Activated gamma-delta T cell treated with Interleukin-2 at 50 U/mL for 16 hours (primary cell): ENCODE data around the gene OSBP.

Experiments used
- DNase-seq: peaks from one replicate; pipeline ENCODE4 v3.0.0-alpha.2; 2020

Gene OSBP

GRCh38 chr11:59607703-59608454 is 7.7 kb downstream of the OSBP start:
- no peak for DNase-seq

- no peak for DNase-seq
Measured at GRCh38 chr11:59602432-59602831, 13.1 kb downstream of the OSBP start.

DNA sequence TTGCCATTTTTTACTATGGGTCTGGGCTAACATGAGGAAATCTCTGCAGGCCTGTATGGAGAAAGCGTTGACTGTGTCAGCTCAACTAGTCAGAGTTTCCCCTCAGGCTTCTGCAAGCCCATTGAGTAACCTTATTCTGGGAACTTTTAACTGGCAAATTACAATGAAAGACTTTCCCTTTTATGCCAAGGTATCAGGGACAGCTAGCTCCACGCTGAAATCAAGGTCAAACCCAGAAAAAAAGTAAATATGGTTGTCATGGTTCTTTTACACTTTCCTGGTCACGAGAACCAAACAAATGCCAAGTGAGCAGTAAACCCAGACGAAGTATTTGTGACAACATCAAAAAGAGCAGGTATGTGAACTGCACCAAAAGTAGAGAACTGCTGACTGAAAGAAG is 13.8 kb downstream of the OSBP start:
- no peak for DNase-seq

GRCh38 chr11:59600636-59601035 is 14.9 kb downstream of the OSBP start:
- no peak for DNase-seq

DNA sequence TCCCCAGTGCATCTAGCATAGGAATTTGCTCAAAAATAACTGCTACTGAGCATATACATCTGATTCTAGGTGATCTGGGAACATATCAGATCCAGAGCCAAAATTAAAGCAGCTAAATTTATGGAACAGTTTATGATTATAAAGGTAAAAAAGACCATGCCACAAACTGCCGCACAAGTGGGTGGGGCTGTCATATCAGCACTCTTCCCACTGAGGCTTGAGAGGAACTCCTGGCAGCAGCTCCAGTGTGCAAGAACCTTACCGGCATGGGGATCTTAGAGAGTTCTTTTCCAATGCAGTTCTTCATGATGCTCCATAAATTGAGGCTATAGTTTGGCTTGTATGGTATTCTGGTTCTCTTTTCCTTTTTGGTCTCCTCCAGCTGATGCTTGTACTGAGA is 15.3 kb downstream of the OSBP start:
- DNase-seq: no peak

- DNase-seq: no peak
Measured at GRCh38 chr11:59598961-59599360, 16.6 kb downstream of the OSBP start.

- no peak for DNase-seq
Measured at GRCh38 chr11:59584294-59584693, 31.3 kb downstream of the OSBP start.

- DNase-seq: no peak
Measured at GRCh38 chr11:59582006-59582405, 33.6 kb downstream of the OSBP start.

DNA sequence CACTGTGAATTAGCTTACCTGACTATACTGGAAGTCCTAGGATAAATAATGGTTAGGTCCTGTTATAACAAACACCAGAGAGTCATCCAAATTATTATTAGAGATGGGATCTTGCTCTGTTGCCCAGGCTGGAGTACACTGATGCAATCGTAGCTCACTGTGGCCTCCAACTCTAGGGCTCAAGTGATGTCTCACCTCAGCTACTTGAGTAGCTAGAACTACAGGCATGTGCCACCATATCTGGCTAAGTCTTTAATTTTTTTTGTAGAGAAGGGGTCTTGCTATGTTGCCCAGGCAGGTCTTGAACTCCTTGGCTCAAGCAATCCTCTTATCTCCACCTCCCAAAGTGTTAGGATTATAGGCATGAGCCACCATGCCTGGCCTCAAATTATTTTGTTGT is 37.2 kb downstream of the OSBP start:
- no peak for DNase-seq

GRCh38 chr11:59575505-59575904 is 40.1 kb downstream of the OSBP start:
- no peak for DNase-seq

DNA sequence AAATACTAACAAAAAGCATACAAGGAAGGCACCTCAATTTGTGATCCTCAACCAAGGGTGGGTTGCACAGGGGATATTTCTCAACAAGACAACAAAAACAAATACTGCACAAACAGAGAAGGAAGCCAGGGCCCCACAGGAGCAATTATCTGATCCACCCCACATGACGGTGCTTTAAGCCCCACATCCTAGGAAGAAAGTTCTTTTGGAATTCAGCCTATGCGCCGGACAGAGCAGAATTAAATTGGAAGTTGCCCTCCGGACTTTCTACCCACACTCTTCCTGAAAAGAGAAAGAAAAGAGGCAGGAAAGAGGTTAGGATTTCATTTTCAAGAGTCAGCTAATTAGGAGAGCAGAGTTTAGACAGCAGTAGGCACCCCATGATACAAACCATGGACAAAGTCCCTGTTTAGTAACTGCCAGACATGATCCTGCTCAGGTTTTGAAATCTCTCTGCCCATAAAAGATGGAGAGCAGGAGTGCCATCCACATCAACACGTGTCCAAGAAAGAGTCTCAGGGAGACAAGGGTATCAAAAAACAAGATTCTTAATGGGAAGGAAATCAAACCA is 40.6 kb downstream of the OSBP start:
- DNase-seq: no peak

DNA sequence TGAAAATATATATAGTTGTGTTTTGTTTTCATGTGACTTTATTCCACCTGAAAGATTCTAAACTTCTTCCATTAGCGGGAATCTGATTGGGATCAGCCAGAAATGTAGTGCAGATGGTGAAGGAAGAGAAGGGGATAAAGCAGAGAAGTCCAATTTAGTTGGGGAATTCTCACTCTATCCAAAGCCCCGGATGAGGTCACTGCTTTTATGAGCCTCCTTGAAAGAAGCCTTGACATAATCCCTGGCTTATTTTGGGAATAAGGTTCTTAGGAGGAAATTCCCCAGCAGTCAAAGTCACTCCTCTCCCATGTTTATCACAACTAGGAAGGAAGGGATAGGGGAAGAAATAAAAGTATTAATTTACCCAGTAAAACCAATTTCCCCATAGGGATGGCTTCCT is 41.1 kb downstream of the OSBP start:
- DNase-seq: no peak

DNA sequence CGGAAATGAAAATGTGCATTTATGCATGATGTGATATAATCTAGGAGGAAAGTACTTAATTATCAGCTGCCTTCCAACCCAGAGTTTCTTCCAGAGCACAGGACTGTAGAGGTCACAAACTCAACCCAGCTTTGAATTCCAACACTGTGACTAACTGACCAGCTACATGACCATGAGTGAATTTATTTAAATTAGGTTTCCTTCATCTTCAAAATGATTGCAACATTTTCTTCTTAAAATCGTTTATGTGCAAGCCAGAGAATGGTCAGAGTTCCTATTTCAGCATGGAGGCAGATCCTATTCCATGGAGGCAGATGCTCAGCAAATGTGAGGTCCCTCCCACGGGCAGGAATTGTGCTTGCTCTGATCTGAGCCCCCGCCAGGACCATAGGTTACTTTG is 42.4 kb downstream of the OSBP start:
- no peak for DNase-seq

DNA sequence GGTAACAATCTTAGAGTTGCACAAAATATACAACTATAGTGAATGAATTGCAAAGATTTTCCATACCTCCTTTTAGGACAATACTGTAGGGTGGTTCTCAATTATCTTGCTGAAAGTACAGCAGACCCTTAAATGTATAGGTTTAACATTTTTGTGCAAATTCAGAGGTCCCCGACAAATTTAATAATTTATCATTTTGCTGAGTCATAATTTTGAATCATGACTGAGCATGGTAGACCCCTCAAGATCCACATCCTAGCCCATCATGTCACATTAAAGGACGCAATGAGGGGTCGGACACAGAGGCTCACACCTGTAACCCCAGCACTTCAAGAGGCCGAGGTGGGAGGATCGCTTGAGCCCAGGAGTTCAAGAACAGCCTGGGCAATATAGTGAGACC is 43.5 kb downstream of the OSBP start:
- DNase-seq: no peak

DNA sequence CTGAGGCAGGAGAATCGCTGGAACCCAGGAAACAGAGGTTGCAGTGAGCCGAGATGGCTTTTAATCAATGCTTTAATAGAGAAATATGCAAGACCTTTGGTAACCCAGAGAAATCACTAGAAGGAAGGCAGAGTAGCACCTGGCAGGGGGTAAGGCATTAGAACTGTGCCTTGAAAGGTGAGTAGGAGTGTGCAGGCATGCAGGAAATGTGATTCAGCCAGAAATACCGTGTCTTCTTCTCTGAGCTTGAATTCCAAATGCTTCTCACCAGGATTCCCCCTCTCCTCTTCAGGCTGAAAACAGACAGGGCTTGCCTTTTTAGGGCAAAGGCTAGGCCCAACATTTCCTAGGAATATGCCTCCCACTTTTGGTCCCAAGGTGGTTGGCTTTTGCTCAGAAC is 53.3 kb downstream of the OSBP start:
- DNase-seq: no peak

DNA sequence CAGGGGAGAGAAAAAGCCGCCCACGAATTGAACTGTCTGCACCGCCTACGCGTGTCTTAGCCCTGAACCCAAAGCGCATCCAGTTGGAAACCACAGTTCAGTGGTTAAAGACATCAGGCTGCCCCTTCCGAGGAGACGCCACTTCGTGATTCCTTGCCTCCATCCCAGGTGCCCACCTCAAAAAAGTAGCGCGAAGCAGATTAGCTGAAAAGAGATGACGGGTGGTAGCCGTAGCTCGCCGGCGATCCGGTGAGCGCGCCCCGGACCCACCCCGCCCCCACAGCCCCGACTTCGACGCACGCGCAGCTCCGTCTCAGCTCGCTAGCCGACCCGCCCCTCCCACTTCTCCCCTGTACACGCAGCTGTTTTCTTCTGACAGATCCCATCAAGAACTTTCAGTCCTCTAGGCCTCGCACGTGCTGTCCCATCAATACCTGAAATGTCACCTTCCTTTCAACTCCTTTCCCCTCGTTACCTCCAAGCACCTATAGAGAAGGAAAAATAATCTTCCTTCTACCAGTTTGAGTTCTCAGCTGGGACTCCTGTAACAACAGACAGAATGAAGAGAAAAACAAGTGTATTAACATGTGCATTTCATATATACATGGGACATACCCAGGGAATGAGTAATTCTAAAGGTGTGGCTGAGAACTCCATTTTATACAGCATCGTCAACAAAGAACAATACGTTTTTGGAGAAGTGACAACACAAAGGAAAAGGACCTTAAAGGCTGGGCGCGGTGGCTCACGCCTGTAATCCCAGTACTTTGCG is 54.7 kb downstream of the OSBP start:
- DNase-seq: peak; percentile 74

- DNase-seq: peak; percentile 66
Measured at GRCh38 chr11:59560290-59560701, 55.3 kb downstream of the OSBP start.

DNA sequence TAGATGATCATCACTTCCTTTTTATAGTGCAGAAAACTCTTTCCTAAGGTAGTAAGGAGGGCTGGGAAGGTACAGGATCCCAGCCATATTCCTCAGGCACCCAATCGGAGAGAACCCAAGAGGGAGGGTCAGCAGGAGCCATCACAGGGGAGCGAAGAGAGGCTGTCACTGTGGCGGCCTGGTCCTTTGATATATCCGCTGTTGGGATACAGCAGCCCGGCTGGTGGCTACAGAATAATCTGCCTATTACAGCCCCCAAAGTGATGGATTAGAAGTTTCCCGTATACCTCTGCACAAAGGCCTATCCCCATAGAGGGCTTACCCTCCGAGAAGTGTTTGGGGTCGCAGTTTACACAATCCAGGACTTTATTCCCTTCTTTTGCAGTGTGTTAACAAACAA is 55.7 kb downstream of the OSBP start:
- DNase-seq: no peak

- DNase-seq: no peak
Measured at GRCh38 chr11:59558270-59558643, 57.3 kb downstream of the OSBP start.

GRCh38 chr11:59556917-59557348 is 58.6 kb downstream of the OSBP start:
- no peak for DNase-seq

DNA sequence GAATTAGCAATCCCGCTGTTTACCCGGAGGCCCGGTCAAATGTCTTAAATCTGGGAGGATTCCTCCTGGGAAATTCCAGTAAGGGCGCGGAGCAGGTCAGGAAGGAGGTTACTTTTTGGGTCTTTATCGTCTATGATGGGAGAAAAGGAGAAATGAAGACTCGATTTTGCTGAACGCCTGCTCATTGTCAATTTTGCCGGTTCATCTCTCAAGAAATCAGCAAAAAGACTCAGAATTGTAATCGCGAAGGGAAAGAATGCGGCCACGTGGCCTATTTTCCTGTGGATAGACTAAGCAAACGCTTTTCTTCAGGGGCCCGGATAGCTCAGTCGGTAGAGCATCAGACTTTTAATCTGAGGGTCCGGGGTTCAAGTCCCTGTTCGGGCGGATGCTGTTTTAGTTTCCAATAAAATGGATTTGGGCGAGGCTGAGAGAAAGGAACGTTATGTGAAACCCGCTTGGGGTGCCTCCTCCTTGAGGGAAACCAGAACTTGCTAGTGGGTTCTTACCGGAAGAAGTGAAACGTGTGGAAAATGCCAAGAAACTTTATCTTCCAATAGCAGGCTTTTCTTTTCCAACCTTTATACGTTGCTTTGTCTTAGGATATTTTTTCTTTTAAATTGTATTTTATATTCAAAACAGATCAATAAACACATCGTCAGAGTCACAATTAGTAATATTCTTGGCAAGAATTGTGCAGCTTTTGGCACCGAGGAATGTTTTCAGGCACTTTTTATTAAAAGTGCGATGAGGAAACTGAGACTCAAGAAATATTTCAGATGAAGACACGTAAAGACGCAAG is 59.3 kb downstream of the OSBP start:
- peak; percentile 26 for DNase-seq

DNA sequence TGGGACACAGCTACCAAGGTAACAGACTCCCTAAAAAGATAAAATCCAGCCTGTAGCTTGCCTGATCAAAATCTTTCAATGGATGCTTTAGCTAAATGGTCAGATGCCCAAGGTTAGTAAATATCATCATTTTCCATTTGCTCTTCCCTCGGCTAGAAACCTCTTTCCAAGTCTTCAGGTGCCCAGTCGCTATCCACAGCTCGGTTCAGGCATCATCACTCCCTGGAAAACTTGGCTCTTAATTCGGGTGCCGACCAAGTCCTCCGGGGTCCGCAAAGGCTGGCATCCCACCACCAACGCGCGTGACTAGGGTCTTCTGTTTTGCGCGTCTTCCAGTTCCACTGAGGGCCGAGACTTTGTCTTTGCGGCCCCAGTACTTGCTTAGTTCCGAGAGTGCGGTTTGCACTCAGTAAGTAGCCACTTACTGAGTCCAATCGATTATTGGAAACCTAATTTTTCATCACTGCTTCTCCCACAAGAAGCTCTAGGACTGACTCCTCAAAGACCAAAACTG is 59.9 kb downstream of the OSBP start:
- DNase-seq: no peak

DNA sequence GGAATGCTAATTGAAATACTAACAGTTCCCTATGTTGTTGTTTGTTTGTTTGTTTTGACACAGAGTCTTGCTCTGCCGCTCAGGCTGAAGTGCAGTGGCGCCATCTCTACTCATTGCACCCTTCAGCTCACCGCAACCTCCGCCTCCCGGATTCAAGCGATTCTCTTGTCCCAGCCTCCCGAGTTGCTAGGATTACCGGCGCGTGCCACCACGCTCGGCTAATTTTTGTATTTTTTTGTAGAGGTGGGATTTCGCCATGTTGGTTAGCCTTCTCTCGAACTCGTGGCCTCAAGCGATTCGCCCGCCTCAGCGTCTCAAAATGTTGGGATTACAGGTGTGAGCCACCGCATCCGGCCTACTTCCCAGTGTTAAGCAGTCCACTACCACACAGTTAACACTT is 62.3 kb downstream of the OSBP start:
- DNase-seq: no peak
